ENCODE results near the gene NTS. TPM values are rescaled to one million over a fixed set of nuclear protein-coding genes. Genes with fewer than 3 reads are reported as not detected.

The NTS gene
- polyA plus RNA-seq, 1 donor (not counting 4 experiments of a cell fraction or from before 2014, with no cell fraction given) = not detected

- no peaks in the 10 kb centered on the region for H3K27me3 ChIP-seq (ENCODE audit: control insufficient read depth, extremely low read depth, insufficient read depth, low read length)
- no peak overlapping the region for H2AFZ ChIP-seq (ENCODE audit: control insufficient read depth, low read length)
- no peak for TF ChIP-seq EZH2 (IDR thresholded peaks at IDR 0.05; ENCODE audit: low read length)
- TF ChIP-seq, protein P1, sequence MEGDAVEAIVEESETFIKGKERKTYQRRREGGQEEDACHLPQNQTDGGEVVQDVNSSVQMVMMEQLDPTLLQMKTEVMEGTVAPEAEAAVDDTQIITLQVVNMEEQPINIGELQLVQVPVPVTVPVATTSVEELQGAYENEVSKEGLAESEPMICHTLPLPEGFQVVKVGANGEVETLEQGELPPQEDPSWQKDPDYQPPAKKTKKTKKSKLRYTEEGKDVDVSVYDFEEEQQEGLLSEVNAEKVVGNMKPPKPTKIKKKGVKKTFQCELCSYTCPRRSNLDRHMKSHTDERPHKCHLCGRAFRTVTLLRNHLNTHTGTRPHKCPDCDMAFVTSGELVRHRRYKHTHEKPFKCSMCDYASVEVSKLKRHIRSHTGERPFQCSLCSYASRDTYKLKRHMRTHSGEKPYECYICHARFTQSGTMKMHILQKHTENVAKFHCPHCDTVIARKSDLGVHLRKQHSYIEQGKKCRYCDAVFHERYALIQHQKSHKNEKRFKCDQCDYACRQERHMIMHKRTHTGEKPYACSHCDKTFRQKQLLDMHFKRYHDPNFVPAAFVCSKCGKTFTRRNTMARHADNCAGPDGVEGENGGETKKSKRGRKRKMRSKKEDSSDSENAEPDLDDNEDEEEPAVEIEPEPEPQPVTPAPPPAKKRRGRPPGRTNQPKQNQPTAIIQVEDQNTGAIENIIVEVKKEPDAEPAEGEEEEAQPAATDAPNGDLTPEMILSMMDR (optimal IDR thresholded peaks at IDR 0.05 in 1 of 3, IDR thresholded peaks at IDR 0.05 in 1 of 3, conservative IDR thresholded peaks at IDR 0.05 in 1 of 3; ENCODE audit: extremely low read depth in 1 of 3, insufficient read depth in 2 of 3, low read length in 3 of 3) = peak in 2 of 3 experiments; percentile 42 to 47
- no peaks in the 10 kb centered on the region for H3K9me3 ChIP-seq (ENCODE audit: control insufficient read depth, low read depth, low read length)
- FAIRE-seq (no peak), DNase-seq (ENCODE audit: low read depth, low spot score) (no peak)
- H3K4me3 ChIP-seq (ENCODE audit: control insufficient read depth in 2 of 3, extremely low read depth in 1 of 3, insufficient read depth in 2 of 3, low read depth in 1 of 3, low read length in 3 of 3) = no peak overlapping the region
- no peaks in the 10 kb centered on the region for H3K79me2 ChIP-seq (ENCODE audit: control insufficient read depth, insufficient read depth, low read length)
- no peaks in the 10 kb centered on the region for H4K20me1 ChIP-seq (ENCODE audit: control insufficient read depth, extremely low read depth, insufficient read depth, low read length)
- H3K27ac ChIP-seq (ENCODE audit: control insufficient read depth, insufficient read depth, low read length) = no peak overlapping the region
- no peak overlapping the region for H3K4me2 ChIP-seq (ENCODE audit: control insufficient read depth, extremely low read depth, insufficient read depth, low read depth, low read length)
- H3K9ac ChIP-seq (ENCODE audit: control insufficient read depth, extremely low read depth, insufficient read depth, low read length) = no peak overlapping the region
- no peaks in the 10 kb centered on the region for H3K9me1 ChIP-seq (ENCODE audit: control insufficient read depth, extremely low read depth, insufficient read depth, low read length)
- no peaks in the 10 kb centered on the region for H3K4me1 ChIP-seq (ENCODE audit: control insufficient read depth, extremely low read depth, insufficient read depth, low read length)
- dilution Hi-C loops (cut with MboI; ENCODE audit: extremely low pct_ligation_motif_present, low sequenced_read_pairs) = no loop called here
- H3K36me3 ChIP-seq (ENCODE audit: control insufficient read depth in 2 of 2, extremely low read depth in 1 of 2, insufficient read depth in 2 of 2, low read length in 2 of 2) = no peaks in the 10 kb centered on the region
These were observed 49.8 kb downstream of the NTS start for GRCh38 chr12:85923767-85924331.

- H2AFZ ChIP-seq (ENCODE audit: control insufficient read depth, low read length) = no peak overlapping the region
- H3K79me2 ChIP-seq (ENCODE audit: control insufficient read depth, insufficient read depth, low read length) = no peaks in the 10 kb centered on the region
- FAIRE-seq (no peak), DNase-seq (ENCODE audit: low read depth, low spot score) (no peak)
- dilution Hi-C loops (cut with MboI; ENCODE audit: extremely low pct_ligation_motif_present, low sequenced_read_pairs) = no loop called here
- no peaks in the 10 kb centered on the region for H3K36me3 ChIP-seq (ENCODE audit: control insufficient read depth in 2 of 2, extremely low read depth in 1 of 2, insufficient read depth in 2 of 2, low read length in 2 of 2)
- H3K9ac ChIP-seq (ENCODE audit: control insufficient read depth, extremely low read depth, insufficient read depth, low read length) = no peak overlapping the region
- no peak overlapping the region for H3K4me2 ChIP-seq (ENCODE audit: control insufficient read depth, extremely low read depth, insufficient read depth, low read depth, low read length)
- H3K9me1 ChIP-seq (ENCODE audit: control insufficient read depth, extremely low read depth, insufficient read depth, low read length) = no peaks in the 10 kb centered on the region
- no peak overlapping the region for H3K4me3 ChIP-seq (ENCODE audit: control insufficient read depth in 2 of 3, extremely low read depth in 1 of 3, insufficient read depth in 2 of 3, low read depth in 1 of 3, low read length in 3 of 3)
- TF ChIP-seq, protein P1 (optimal IDR thresholded peaks at IDR 0.05 in 1 of 3, IDR thresholded peaks at IDR 0.05 in 1 of 3, conservative IDR thresholded peaks at IDR 0.05 in 1 of 3; ENCODE audit: extremely low read depth in 1 of 3, insufficient read depth in 2 of 3, low read length in 3 of 3) = no peak
- TF ChIP-seq EZH2 (IDR thresholded peaks at IDR 0.05; ENCODE audit: low read length) = no peak
- no peak overlapping the region for H3K27ac ChIP-seq (ENCODE audit: control insufficient read depth, insufficient read depth, low read length)
- H3K9me3 ChIP-seq (ENCODE audit: control insufficient read depth, low read depth, low read length) = no peaks in the 10 kb centered on the region
- no peaks in the 10 kb centered on the region for H3K27me3 ChIP-seq (ENCODE audit: control insufficient read depth, extremely low read depth, insufficient read depth, low read length)
- no peaks in the 10 kb centered on the region for H3K4me1 ChIP-seq (ENCODE audit: control insufficient read depth, extremely low read depth, insufficient read depth, low read length)
- no peaks in the 10 kb centered on the region for H4K20me1 ChIP-seq (ENCODE audit: control insufficient read depth, extremely low read depth, insufficient read depth, low read length)
These were observed 53.1 kb downstream of the NTS start for GRCh38 chr12:85927166-85927565.

Other genes with a start within 250 kb of the NTS start
- gene RASSF9, start 37.9 kb upstream of the NTS start, polyA plus RNA-seq = 2.5 to 4.7 TPM (median 4.2 TPM) in 3 replicates